Naive B cell (primary cell): ENCODE results near the gene FAM184B. TPM values are rescaled to one million over a fixed set of nuclear protein-coding genes. Genes with fewer than 3 reads are reported as not detected.

Experiments
- ATAC-seq, 2 donors: fragments of 150-1000 bp; cut with Tn5 transposase; 2 replicates each; pipeline ENCODE4 v1.10.0; 2021; ENCODE audit warnings: low read depth in 2 of 2, mild to moderate bottlenecking in 2 of 2, moderate library complexity in 2 of 2
- DNase-seq: peaks from one replicate; pipeline ENCODE4 v3.0.0; 2022
- H3K27ac Mint-ChIP-seq, 6 donors: one replicate each; pipeline ENCODE4 v1.8.0; 2020 to 2022; ENCODE audit warnings: mild to moderate bottlenecking in 6 of 6, mixed read lengths in 6 of 6, moderate library complexity in 5 of 6, inconsistent platforms in 2 of 6
- H3K27me3 Mint-ChIP-seq, 3 donors: one replicate each; pipeline ENCODE4 v1.8.0; 2021 to 2022; ENCODE audit warnings: mixed read lengths in 3 of 3, mild to moderate bottlenecking in 1 of 3
- H3K36me3 Mint-ChIP-seq, 2 donors: one replicate each; pipeline ENCODE4 v1.8.0; 2020 to 2022; ENCODE audit warnings: mixed read lengths in 2 of 2, inconsistent platforms in 1 of 2, mild to moderate bottlenecking in 1 of 2
- H3K4me1 Mint-ChIP-seq, 3 donors: one replicate each; pipeline ENCODE4 v1.8.0; 2020 to 2022; ENCODE audit warnings: mixed read lengths in 3 of 3, inconsistent platforms in 1 of 3, mild to moderate bottlenecking in 1 of 3, moderate library complexity in 1 of 3
- H3K4me3 Mint-ChIP-seq, 8 donors: one replicate each; pipeline ENCODE4 v1.8.0; 2020 to 2022; ENCODE audit warnings: mild to moderate bottlenecking in 8 of 8, mixed read lengths in 8 of 8, moderate library complexity in 8 of 8, inconsistent platforms in 2 of 8
- H3K9me3 Mint-ChIP-seq, 7 donors: one replicate each; pipeline ENCODE4 v1.8.0; 2020 to 2022; ENCODE audit warnings: mixed read lengths in 7 of 7, mild to moderate bottlenecking in 5 of 7, inconsistent platforms in 2 of 7, moderate library complexity in 1 of 7
- polyA plus RNA-seq, 6 donors: library from polyadenylated mRNA; unstranded; fragments of 300-500 nt; fragmentation: Illumina TruSeq; gene quantifications; one replicate each; pipeline ENCODE4 v1.2.3, GENCODE V29; 2021; ENCODE audit warnings: low read depth in 6 of 6

Gene FAM184B
- polyA plus RNA-seq, 6 donors from 2014 or later = not detected

GRCh38 chr4:17623451-17624001 lies 157.9 kb downstream of the FAM184B start:
- Mint-ChIP-seq H3K9me3 (no peaks in the 10 kb centered on the region), H3K27me3 (no peaks in the 10 kb centered on the region), H3K4me3 (no peak overlapping the region), H3K36me3 (peaks cover 30 to 32% of the 10 kb centered on the region in 2 donors), H3K27ac (no peak overlapping the region), H3K4me1 (peaks cover 20 to 27% (median 25%) of the 10 kb centered on the region in 3 donors)
- DNase-seq = no peak
- no peak for ATAC-seq

GRCh38 chr4:17619416-17620105 lies 161.9 kb downstream of the FAM184B start:
- Mint-ChIP-seq H3K36me3 (peaks cover 10 to 25% of the 10 kb centered on the region in 2 donors), H3K27me3 (no peaks in the 10 kb centered on the region), H3K27ac (peak overlapping the region in 2 of 6 donors; percentile 25 to 45), H3K4me1 (peaks cover 31 to 44% (median 34%) of the 10 kb centered on the region in 3 donors), H3K9me3 (no peaks in the 10 kb centered on the region), H3K4me3 (peak overlapping the region in 2 of 8 donors; percentile 59 to 80)
- DNase-seq (no peak), ATAC-seq (no peak)

- ATAC-seq (no peak), DNase-seq (no peak)
- H3K4me3 Mint-ChIP-seq = peak overlapping the region in 3 of 8 donors; percentile 25 to 80 (median 26)
- H3K27me3 Mint-ChIP-seq = no peaks in the 10 kb centered on the region
- H3K9me3 Mint-ChIP-seq = peaks cover 0 to 2% (median 0%) of the 10 kb centered on the region in 7 donors
- H3K4me1 Mint-ChIP-seq = peaks cover 25 to 48% (median 33%) of the 10 kb centered on the region in 3 donors
- peaks cover 3 to 24% of the 10 kb centered on the region in 2 donors for H3K36me3 Mint-ChIP-seq
- H3K27ac Mint-ChIP-seq = peak overlapping the region in 3 of 6 donors; percentile 5 to 45 (median 25)
Observed at GRCh38 chr4:17618926-17619325, 162.5 kb downstream of the FAM184B start.

GRCh38 chr4:17616283-17616682 lies 165.1 kb downstream of the FAM184B start:
- DNase-seq = no peak
- no peak for ATAC-seq
- H3K27me3 Mint-ChIP-seq = no peaks in the 10 kb centered on the region

GRCh38 chr4:17614416-17615299 lies 166.8 kb downstream of the FAM184B start, which contains the start of gene MED28:
TSS of gene MED28 (plus strand) at chr4:17614641. CDS start at chr4:17614655, 14 bp downstream.
- peaks cover 0 to 12% of the 10 kb centered on the region in 2 donors for H3K36me3 Mint-ChIP-seq
- peak; percentile 95 to 96 for ATAC-seq
- DNase-seq = peak; percentile 93
- H3K27me3 Mint-ChIP-seq = no peaks in the 10 kb centered on the region
- peaks cover 25 to 56% (median 35%) of the 10 kb centered on the region in 3 donors for H3K4me1 Mint-ChIP-seq
- H3K27ac Mint-ChIP-seq = peak within 1 kb of the TSS; percentile 98 to 99 (median 98)
- H3K4me3 Mint-ChIP-seq = peak within 1 kb of the TSS; percentile 95 to 100 (median 98)
- peaks cover 0 to 2% (median 0%) of the 10 kb centered on the region in 7 donors for H3K9me3 Mint-ChIP-seq

More at GRCh38 chr4:17616283-17616682, 165.1 kb downstream of the FAM184B start:
- H3K36me3 Mint-ChIP-seq = peaks cover 0 to 17% of the 10 kb centered on the region in 2 donors
- peak overlapping the region; percentile 46 to 92 (median 78) for H3K27ac Mint-ChIP-seq
- peak overlapping the region; percentile 54 to 88 (median 78) for H3K4me3 Mint-ChIP-seq
- peaks cover 0 to 2% (median 0%) of the 10 kb centered on the region in 7 donors for H3K9me3 Mint-ChIP-seq
- peaks cover 25 to 57% (median 35%) of the 10 kb centered on the region in 3 donors for H3K4me1 Mint-ChIP-seq

- Mint-ChIP-seq H3K27me3 (no peaks in the 10 kb centered on the region), H3K4me3 (peak overlapping the region; percentile 95 to 100 (median 98)), H3K36me3 (peaks cover 0 to 5% of the 10 kb centered on the region in 2 donors), H3K4me1 (peaks cover 19 to 48% (median 28%) of the 10 kb centered on the region in 3 donors), H3K9me3 (peaks cover 0 to 2% (median 0%) of the 10 kb centered on the region in 7 donors), H3K27ac (peak overlapping the region; percentile 98 to 99 (median 98))
- DNase-seq = peak; percentile 33
- ATAC-seq = peak; percentile 43 to 50
Observed at GRCh38 chr4:17613761-17614415, 167.5 kb downstream of the FAM184B start.

- peaks cover 0 to 6% (median 0%) of the 10 kb centered on the region in 3 donors for H3K4me1 Mint-ChIP-seq
- H3K36me3 Mint-ChIP-seq = peaks cover 11 to 13% of the 10 kb centered on the region in 2 donors
- H3K27me3 Mint-ChIP-seq = no peaks in the 10 kb centered on the region
- DNase-seq (no peak), ATAC-seq (no peak)
- peak overlapping the region in 1 of 6 donors; percentile 76 for H3K27ac Mint-ChIP-seq
- no peak overlapping the region for H3K4me3 Mint-ChIP-seq
- no peaks in the 10 kb centered on the region for H3K9me3 Mint-ChIP-seq
Observed at GRCh38 chr4:17605236-17605635, 176.2 kb downstream of the FAM184B start.

GRCh38 chr4:17599826-17600225 lies 181.6 kb downstream of the FAM184B start:
- DNase-seq = no peak
- Mint-ChIP-seq H3K36me3 (peaks cover 8 to 13% of the 10 kb centered on the region in 2 donors), H3K9me3 (no peaks in the 10 kb centered on the region), H3K27ac (no peak overlapping the region), H3K4me1 (peaks cover 10 to 14% (median 12%) of the 10 kb centered on the region in 3 donors), H3K27me3 (no peaks in the 10 kb centered on the region), H3K4me3 (no peak overlapping the region)
- ATAC-seq = no peak

GRCh38 chr4:17597517-17597916 lies 183.9 kb downstream of the FAM184B start:
- DNase-seq (no peak), ATAC-seq (no peak)
- peak overlapping the region in 1 of 8 donors; percentile 35 for H3K4me3 Mint-ChIP-seq
- no peaks in the 10 kb centered on the region for H3K27me3 Mint-ChIP-seq
- H3K9me3 Mint-ChIP-seq = no peaks in the 10 kb centered on the region
- peaks cover 12 to 29% (median 20%) of the 10 kb centered on the region in 3 donors for H3K4me1 Mint-ChIP-seq
- peaks cover 13 to 16% of the 10 kb centered on the region in 2 donors for H3K36me3 Mint-ChIP-seq
- H3K27ac Mint-ChIP-seq = no peak overlapping the region

GRCh38 chr4:17595471-17596005 lies 185.9 kb downstream of the FAM184B start:
- Mint-ChIP-seq H3K9me3 (no peaks in the 10 kb centered on the region), H3K4me3 (peak overlapping the region in 3 of 8 donors; percentile 33 to 86 (median 70)), H3K36me3 (peaks cover 13 to 16% of the 10 kb centered on the region in 2 donors), H3K4me1 (peaks cover 12 to 32% (median 25%) of the 10 kb centered on the region in 3 donors), H3K27ac (peak overlapping the region in 4 of 6 donors; percentile 1 to 89 (median 84)), H3K27me3 (no peaks in the 10 kb centered on the region)
- peak; percentile 73 for DNase-seq
- ATAC-seq = peak; percentile 99

GRCh38 chr4:17589355-17589754 lies 192.1 kb downstream of the FAM184B start:
- H3K27ac Mint-ChIP-seq = no peak overlapping the region
- DNase-seq (no peak), ATAC-seq (no peak)
- H3K27me3 Mint-ChIP-seq = no peaks in the 10 kb centered on the region
- peaks cover 5 to 13% (median 12%) of the 10 kb centered on the region in 3 donors for H3K4me1 Mint-ChIP-seq
- H3K9me3 Mint-ChIP-seq = no peaks in the 10 kb centered on the region
- H3K4me3 Mint-ChIP-seq = no peak overlapping the region
- H3K36me3 Mint-ChIP-seq = peaks cover 15 to 34% of the 10 kb centered on the region in 2 donors

GRCh38 chr4:17587094-17587822 lies 194.2 kb downstream of the FAM184B start:
- Mint-ChIP-seq H3K9me3 (no peaks in the 10 kb centered on the region), H3K4me1 (peaks cover 2 to 5% (median 3%) of the 10 kb centered on the region in 3 donors), H3K27me3 (no peaks in the 10 kb centered on the region), H3K27ac (peak overlapping the region in 1 of 6 donors; percentile 65), H3K4me3 (no peak overlapping the region), H3K36me3 (peaks cover 7 to 36% of the 10 kb centered on the region in 2 donors)
- ATAC-seq (no peak), DNase-seq (no peak)
